ENCODE data around the gene TFEC.

The TFEC gene

DNA sequence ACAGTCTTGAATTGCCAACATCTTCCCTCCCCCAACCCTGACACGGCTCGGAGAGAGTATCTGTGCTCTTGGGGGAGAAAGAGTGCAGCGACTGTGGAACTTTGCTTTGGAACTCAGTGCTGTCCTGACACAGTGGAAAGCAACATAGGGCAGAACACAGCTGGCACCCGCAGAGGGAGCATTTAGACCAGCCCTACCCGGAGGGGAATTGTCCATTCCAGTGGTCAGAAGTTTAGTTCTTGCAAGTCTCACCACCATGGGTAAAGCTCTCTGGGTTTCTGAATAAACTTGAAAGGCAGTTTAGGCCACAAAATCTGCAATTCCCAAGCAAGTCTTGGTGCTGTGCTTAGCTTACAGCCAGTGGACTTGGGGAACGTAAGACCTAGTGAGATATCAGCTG lies 34.9 kb downstream of the TFEC start:
- no peak overlapping the region for H3K4me3 ChIP-seq (replicated peaks; ENCODE audit: low read depth, low read length)
- no peak for DNase-seq (ENCODE audit: extremely low read depth, low read depth)
- TF ChIP-seq, protein P1, sequence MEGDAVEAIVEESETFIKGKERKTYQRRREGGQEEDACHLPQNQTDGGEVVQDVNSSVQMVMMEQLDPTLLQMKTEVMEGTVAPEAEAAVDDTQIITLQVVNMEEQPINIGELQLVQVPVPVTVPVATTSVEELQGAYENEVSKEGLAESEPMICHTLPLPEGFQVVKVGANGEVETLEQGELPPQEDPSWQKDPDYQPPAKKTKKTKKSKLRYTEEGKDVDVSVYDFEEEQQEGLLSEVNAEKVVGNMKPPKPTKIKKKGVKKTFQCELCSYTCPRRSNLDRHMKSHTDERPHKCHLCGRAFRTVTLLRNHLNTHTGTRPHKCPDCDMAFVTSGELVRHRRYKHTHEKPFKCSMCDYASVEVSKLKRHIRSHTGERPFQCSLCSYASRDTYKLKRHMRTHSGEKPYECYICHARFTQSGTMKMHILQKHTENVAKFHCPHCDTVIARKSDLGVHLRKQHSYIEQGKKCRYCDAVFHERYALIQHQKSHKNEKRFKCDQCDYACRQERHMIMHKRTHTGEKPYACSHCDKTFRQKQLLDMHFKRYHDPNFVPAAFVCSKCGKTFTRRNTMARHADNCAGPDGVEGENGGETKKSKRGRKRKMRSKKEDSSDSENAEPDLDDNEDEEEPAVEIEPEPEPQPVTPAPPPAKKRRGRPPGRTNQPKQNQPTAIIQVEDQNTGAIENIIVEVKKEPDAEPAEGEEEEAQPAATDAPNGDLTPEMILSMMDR (IDR thresholded peaks at IDR 0.05; ENCODE audit: low read depth, low read length, missing control alignments) = no peak

DNA sequence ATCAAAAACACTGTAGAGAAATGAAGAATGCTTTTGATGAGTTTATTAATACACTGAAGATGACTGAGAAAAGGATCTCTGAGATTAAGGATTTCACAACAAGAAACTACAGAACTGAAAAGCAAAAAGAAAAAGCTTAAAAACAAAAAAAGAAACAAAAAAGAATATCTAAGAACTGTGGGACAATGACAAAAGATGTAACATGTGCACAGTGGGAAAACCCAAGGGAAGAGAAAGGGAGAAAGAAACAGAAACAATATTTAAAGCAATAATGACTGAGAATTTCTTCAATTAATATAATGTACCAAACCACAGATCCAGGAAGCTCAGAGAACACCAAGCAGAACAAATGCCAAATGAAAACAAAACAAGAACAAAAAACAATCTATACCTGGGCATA lies 42.2 kb downstream of the TFEC start:
- H3K4me3 ChIP-seq (replicated peaks; ENCODE audit: low read depth, low read length) = no peak overlapping the region
- TF ChIP-seq, protein P1 (IDR thresholded peaks at IDR 0.05; ENCODE audit: low read depth, low read length, missing control alignments) = no peak
- no peak for DNase-seq (ENCODE audit: extremely low read depth, low read depth)

DNA sequence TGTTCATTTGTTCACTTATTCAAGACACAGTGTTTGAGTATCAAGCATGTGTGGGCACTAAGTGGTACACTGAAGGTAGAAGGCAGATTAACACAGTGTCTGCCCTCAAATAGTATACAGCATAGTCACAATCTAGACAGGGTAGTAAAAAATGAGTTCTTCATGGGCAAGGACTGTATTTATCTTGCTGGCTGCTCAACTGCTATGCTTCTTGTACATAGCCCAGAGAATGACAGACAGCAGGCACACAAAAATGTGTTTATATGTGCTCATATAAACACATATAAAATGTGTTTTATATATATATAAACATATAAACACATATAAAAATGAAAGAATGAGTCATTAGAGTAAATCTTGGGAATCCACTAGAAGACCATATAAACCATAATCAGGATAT lies 43.1 kb downstream of the TFEC start:
- DNase-seq (ENCODE audit: extremely low read depth, low read depth) = no peak
- H3K4me3 ChIP-seq (replicated peaks; ENCODE audit: low read depth, low read length) = no peak overlapping the region
- TF ChIP-seq, protein P1 (IDR thresholded peaks at IDR 0.05; ENCODE audit: low read depth, low read length, missing control alignments) = no peak

DNA sequence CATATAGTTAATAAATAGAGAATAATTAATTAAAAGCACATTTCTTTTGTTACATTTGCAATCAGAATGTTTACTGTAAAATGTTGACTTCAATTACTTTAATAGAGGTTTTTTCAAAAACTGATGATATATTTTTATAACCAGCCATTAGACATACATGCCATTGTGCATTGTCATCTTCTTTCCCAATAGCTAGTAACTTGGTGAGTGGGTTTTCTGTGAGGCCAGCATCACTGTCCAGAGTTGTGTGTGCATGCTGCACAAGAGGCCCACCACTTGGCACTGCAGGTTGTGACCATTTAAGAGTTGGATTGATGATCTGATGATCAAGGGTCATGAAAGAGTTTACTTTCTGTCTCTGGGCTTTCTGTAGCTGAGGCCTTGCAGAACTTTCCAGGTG lies 46.5 kb downstream of the TFEC start:
- DNase-seq (ENCODE audit: extremely low read depth, low read depth) = no peak
- TF ChIP-seq, protein P1 (IDR thresholded peaks at IDR 0.05; ENCODE audit: low read depth, low read length, missing control alignments) = no peak
- H3K4me3 ChIP-seq (replicated peaks; ENCODE audit: low read depth, low read length) = no peak overlapping the region

DNA sequence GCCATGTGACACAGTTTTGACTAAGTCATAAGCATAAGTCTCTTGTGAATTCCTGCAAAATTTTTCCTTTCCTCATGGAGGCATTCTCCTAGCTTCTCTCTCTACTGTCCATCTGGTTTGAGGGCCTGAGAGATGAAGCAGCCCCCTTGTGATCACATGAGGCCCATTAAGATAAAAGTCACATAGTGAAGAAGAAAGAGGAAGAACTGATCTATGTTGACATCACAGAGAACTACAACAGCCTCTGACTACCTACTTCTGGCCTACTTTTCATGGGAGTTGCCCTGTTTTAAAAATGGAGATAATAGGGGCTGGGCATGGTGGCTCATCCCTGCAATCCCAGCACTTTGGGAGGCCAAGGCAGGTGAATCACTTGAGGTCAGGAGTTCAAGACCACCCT lies 50.4 kb downstream of the TFEC start:
- DNase-seq (ENCODE audit: extremely low read depth, low read depth) = no peak
- TF ChIP-seq, protein P1 (IDR thresholded peaks at IDR 0.05; ENCODE audit: low read depth, low read length, missing control alignments) = no peak
- H3K4me3 ChIP-seq (replicated peaks; ENCODE audit: low read depth, low read length) = no peak overlapping the region

DNA sequence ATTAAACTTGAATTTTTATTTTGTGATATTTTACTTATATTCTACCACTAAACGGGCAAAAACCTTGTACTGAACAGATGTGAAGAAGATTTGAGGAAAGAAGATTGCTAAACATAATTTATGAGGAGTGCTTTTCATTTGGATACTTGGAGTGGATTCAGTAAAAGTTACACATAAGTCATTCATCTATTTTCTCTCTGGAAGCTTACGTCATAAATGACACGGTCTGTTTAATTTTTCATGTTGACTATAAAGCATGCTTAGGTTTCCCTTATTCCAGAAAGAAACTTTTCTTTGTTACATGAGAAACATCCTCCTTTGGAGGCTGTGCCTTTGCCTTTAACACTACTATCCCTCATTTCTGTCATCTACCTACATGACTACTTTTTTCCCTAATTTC lies 53.9 kb downstream of the TFEC start:
- TF ChIP-seq, protein P1 (IDR thresholded peaks at IDR 0.05; ENCODE audit: low read depth, low read length, missing control alignments) = no peak
- no peak overlapping the region for H3K4me3 ChIP-seq (replicated peaks; ENCODE audit: low read depth, low read length)
- no peak for DNase-seq (ENCODE audit: extremely low read depth, low read depth)

DNA sequence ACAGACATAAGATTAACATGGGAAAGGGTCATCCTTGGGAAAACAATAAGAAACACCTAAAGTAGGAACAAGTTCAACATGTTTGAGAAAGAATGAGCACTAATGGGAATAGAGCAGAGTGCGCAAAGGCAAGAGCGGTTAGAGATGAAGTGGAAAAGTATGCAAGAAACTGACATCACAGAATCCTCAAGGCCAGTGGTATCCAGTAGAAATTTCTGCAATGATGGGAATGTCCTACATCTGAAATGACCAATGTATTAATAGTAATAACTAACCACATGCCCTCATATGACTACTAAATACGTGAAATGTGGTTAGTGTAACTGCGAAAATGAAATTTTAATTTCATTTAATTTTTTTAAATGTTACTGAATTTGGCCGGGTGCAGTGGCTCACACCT lies 54.8 kb downstream of the TFEC start:
- no peak for DNase-seq (ENCODE audit: extremely low read depth, low read depth)
- TF ChIP-seq, protein P1 (IDR thresholded peaks at IDR 0.05; ENCODE audit: low read depth, low read length, missing control alignments) = no peak
- H3K4me3 ChIP-seq (replicated peaks; ENCODE audit: low read depth, low read length) = no peak overlapping the region

Measured in HFF-Myc (cell line).